ENCODE measurements around the gene ADAM30.

ADAM30 gene

DNA sequence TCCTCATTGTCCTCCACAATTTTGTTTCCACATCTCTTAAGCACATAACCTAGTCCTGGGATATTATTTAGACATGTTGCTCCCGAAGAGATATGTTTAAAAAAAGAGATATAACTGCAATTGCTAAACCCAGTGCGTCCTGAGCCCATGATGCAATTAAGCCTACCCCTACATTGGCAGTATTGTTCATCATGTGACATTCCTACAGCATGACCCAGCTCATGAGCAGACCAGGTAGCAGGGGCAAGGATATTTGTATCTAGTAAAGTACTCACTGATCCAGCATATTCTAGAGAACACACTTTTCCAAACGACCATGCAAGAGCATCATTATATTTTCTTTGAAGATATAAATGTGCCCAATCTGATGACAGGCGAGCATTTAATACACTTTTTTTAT lies 1.2 kb downstream of the ADAM30 start:
- no peak overlapping the region for H3K27ac ChIP-seq (ENCODE audit: low read depth, low read length, poor library complexity, severe bottlenecking)
- no peaks in the 10 kb centered on the region for H3F3A ChIP-seq (ENCODE audit: insufficient read depth, low read length)
- no peak overlapping the region for H3K4me3 ChIP-seq (ENCODE audit: low read depth, low read length, poor library complexity, severe bottlenecking)
- no peak overlapping the region for H3K4me2 ChIP-seq (ENCODE audit: low read length)
- H2AFZ ChIP-seq (ENCODE audit: low read length) = no peak overlapping the region
- no peaks in the 10 kb centered on the region for H3K4me1 ChIP-seq (ENCODE audit: insufficient read depth, low read length, severe bottlenecking)
- H3K9ac ChIP-seq (ENCODE audit: low read length) = no peak overlapping the region
- no peaks in the 10 kb centered on the region for H3K9me3 ChIP-seq (ENCODE audit: low read length)
- TF ChIP-seq EZH2 (IDR thresholded peaks at IDR 0.05; ENCODE audit: borderline replicate concordance, low read length) = no peak
- TF ChIP-seq, protein P1, sequence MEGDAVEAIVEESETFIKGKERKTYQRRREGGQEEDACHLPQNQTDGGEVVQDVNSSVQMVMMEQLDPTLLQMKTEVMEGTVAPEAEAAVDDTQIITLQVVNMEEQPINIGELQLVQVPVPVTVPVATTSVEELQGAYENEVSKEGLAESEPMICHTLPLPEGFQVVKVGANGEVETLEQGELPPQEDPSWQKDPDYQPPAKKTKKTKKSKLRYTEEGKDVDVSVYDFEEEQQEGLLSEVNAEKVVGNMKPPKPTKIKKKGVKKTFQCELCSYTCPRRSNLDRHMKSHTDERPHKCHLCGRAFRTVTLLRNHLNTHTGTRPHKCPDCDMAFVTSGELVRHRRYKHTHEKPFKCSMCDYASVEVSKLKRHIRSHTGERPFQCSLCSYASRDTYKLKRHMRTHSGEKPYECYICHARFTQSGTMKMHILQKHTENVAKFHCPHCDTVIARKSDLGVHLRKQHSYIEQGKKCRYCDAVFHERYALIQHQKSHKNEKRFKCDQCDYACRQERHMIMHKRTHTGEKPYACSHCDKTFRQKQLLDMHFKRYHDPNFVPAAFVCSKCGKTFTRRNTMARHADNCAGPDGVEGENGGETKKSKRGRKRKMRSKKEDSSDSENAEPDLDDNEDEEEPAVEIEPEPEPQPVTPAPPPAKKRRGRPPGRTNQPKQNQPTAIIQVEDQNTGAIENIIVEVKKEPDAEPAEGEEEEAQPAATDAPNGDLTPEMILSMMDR (IDR thresholded peaks at IDR 0.05; ENCODE audit: low read length) = no peak
- H3K27me3 ChIP-seq (ENCODE audit: insufficient read depth, low read length) = no peaks in the 10 kb centered on the region
- H3K36me3 ChIP-seq (ENCODE audit: insufficient read depth, low read length) = no peaks in the 10 kb centered on the region
- no peaks in the 10 kb centered on the region for H3K9me2 ChIP-seq (ENCODE audit: low read depth, low read length)
- H3K79me2 ChIP-seq (ENCODE audit: insufficient read depth, low read length) = no peaks in the 10 kb centered on the region
- no peaks in the 10 kb centered on the region for H4K20me1 ChIP-seq (ENCODE audit: insufficient read depth, low read length)

GRCh38 chr1:119893827-119894700 lies 2.3 kb downstream of the ADAM30 start:
- Histone ChIP-seq H3K4me1 (ENCODE audit: insufficient read depth, low read length, severe bottlenecking) (no peaks in the 10 kb centered on the region), H4K20me1 (ENCODE audit: insufficient read depth, low read length) (no peaks in the 10 kb centered on the region), H3K4me3 (ENCODE audit: low read depth, low read length, poor library complexity, severe bottlenecking) (no peak overlapping the region), H3K9ac (ENCODE audit: low read length) (no peak overlapping the region), H3K36me3 (ENCODE audit: insufficient read depth, low read length) (no peaks in the 10 kb centered on the region), H3K27me3 (ENCODE audit: insufficient read depth, low read length) (no peaks in the 10 kb centered on the region), H3K9me2 (ENCODE audit: low read depth, low read length) (no peaks in the 10 kb centered on the region), H3K79me2 (ENCODE audit: insufficient read depth, low read length) (no peaks in the 10 kb centered on the region), H3K27ac (ENCODE audit: low read depth, low read length, poor library complexity, severe bottlenecking) (no peak overlapping the region), H3K4me2 (ENCODE audit: low read length) (no peak overlapping the region), H3K9me3 (ENCODE audit: low read length) (no peaks in the 10 kb centered on the region), H3F3A (ENCODE audit: insufficient read depth, low read length) (no peaks in the 10 kb centered on the region), H2AFZ (ENCODE audit: low read length) (no peak overlapping the region)
- TF ChIP-seq EZH2 (IDR thresholded peaks at IDR 0.05; ENCODE audit: borderline replicate concordance, low read length) = no peak
- TF ChIP-seq, protein P1 (IDR thresholded peaks at IDR 0.05; ENCODE audit: low read length) = no peak

- H3K4me2 ChIP-seq (ENCODE audit: low read length) = no peak overlapping the region
- no peaks in the 10 kb centered on the region for H3K27me3 ChIP-seq (ENCODE audit: insufficient read depth, low read length)
- no peaks in the 10 kb centered on the region for H4K20me1 ChIP-seq (ENCODE audit: insufficient read depth, low read length)
- no peak overlapping the region for H3K9ac ChIP-seq (ENCODE audit: low read length)
- H3K36me3 ChIP-seq (ENCODE audit: insufficient read depth, low read length) = no peaks in the 10 kb centered on the region
- no peaks in the 10 kb centered on the region for H3K4me1 ChIP-seq (ENCODE audit: insufficient read depth, low read length, severe bottlenecking)
- peaks cover 7% of the 10 kb centered on the region for H3K9me3 ChIP-seq (ENCODE audit: low read length)
- no peak overlapping the region for H3K27ac ChIP-seq (ENCODE audit: low read depth, low read length, poor library complexity, severe bottlenecking)
- no peaks in the 10 kb centered on the region for H3K9me2 ChIP-seq (ENCODE audit: low read depth, low read length)
- no peak overlapping the region for H2AFZ ChIP-seq (ENCODE audit: low read length)
- H3K4me3 ChIP-seq (ENCODE audit: low read depth, low read length, poor library complexity, severe bottlenecking) = no peak overlapping the region
- no peaks in the 10 kb centered on the region for H3K79me2 ChIP-seq (ENCODE audit: insufficient read depth, low read length)
- TF ChIP-seq, protein P1 (IDR thresholded peaks at IDR 0.05; ENCODE audit: low read length) = no peak
- TF ChIP-seq EZH2 (IDR thresholded peaks at IDR 0.05; ENCODE audit: borderline replicate concordance, low read length) = no peak
- H3F3A ChIP-seq (ENCODE audit: insufficient read depth, low read length) = no peaks in the 10 kb centered on the region
Observed at GRCh38 chr1:119893238-119893791, 3.0 kb downstream of the ADAM30 start.
